HG03354 (cell line): ENCODE data around the gene SLC51A.

Experiments
- ATAC-seq: cut with Tn5 transposase; IDR thresholded peaks from one replicate; pipeline ENCODE4 v1.9.1; 2021; ENCODE audit warnings: mild to moderate bottlenecking; ENCODE audit not compliant: unreplicated experiment, poor library complexity, severe bottlenecking

Gene SLC51A

DNA sequence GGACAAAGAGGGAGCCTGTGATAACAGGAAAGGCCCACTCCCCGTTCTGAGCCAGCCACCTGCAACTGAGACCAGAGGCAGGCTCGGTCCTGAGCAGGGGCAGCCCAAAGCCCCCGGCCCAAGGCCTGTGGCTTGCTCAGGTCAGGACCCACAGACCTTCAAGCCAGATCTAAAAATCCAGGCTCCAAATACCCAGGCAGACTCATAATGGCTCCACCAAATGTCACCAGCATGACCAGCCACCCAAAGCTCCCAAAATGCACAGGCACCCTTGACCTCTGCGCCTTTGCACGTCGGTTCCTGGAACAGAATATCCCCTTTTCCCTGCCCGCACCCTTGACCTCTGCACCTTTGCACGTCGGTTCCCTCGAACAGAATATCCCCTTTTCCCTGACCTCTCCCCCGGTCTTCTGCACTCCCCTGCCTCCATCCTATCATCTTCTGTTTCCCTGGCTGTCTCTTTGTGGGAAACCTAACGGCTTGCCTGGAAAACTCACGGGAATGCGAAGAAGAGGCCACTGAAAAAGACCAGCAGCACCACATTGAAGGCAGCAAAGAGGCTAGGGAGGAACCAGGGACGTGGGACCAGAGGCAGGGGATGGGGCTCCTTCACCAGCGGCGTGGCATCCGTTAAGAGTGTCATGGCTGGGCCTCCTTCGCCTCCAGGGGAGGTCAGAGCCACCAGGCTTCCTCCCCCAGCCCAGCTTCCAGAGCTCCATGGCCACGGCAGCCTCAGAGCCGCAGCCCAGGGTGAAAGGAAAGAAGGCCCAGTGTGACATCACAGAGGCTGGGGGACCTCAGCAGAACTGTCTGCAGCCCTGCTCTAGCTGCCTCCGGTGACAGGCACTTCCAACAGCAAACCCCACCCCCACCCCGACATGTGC, 5.4 kb upstream of the SLC51A start, which contains the start of gene ZDHHC19:
Gene ZDHHC19, minus strand, starts transcription at position 728 of the 884 bp plus-strand sequence. Its CDS starts 85 bp downstream, at position 643.
- ATAC-seq, result no peak

DNA sequence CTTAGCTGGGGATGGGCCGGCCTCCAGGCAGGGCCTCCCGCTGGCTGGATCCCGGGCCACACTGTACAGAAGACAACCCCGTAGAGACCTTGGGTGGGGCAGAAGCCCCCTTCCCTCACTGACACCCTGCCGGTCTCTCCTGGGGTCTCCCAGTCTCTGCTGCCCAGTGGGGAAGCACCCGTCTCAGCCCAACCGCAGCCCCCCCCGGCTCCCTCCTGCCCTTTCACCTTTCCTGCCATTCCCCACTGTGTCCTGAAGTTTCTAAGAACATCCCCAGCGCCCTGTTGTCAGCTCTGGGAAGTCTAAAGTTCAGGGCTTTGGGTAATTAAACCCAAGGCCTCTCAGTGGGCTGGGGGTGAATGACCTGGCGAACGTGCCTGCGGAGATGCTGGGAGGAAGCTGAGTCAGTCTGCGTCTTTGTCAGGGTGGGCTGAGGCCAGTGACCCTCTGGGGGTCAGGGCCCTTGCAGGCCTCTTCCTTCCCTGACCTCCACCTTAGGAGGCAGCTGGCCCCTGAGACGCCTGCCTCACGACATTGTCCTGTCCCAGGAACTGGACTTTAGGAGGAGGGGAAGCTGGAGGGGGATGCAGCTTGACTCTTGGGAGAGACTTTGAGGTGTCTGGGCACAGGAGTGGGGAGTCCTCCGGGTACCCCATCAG, 1.4 kb upstream of the SLC51A start:
- ATAC-seq, result no peak

DNA sequence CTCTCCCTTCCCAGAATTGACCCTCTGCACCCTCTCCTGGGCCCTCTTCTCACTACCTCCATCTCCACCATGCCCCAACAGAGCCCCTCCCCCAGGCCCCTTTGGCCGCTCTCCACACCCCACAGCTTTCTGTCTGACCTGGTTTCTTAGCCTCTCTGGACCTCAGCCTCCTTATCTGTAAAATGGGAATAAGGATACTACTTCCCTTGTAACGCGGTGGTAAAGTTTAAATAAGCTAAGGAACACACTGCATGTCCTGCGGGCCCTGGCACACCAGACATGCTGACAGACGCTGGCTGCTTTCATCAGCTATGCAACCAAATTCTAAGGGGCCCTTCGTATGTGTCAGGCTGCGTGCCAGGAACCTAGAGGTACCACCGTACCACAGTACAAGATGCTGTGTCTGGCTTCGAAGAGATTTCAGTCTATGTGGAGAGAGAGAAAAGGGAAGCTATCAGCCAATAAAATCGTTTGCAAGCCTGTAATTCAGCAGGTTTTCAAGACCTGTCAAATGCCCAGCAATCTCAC, 777 bp upstream of the SLC51A start:
- ATAC-seq, result no peak

DNA sequence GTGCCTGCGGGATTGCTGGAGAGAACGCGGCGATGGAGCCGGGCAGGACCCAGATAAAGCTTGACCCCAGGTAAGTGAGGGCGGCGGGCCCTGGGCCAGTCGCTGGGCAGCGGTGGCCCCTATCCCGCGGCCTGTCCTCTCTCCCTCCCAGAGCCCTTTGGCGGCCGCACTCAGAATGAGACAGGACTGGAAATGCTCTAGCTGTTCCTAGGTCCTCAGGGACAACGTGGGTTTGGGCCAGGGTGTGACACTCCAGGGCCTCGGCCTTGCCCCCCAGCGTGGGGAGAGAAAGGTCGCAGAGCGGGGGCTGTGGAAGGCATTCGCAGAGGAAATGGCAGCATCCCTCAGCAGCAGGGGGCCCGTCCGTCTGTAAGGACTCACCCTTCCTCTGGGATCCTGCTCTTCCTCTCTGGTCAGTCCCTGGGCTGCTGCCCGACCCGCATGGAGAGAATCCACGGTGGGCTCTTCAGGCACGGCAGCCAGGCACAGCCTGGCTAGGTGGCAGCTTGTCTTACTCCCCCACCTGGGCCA, 412 bp downstream of the SLC51A start:
- no peak for ATAC-seq

DNA sequence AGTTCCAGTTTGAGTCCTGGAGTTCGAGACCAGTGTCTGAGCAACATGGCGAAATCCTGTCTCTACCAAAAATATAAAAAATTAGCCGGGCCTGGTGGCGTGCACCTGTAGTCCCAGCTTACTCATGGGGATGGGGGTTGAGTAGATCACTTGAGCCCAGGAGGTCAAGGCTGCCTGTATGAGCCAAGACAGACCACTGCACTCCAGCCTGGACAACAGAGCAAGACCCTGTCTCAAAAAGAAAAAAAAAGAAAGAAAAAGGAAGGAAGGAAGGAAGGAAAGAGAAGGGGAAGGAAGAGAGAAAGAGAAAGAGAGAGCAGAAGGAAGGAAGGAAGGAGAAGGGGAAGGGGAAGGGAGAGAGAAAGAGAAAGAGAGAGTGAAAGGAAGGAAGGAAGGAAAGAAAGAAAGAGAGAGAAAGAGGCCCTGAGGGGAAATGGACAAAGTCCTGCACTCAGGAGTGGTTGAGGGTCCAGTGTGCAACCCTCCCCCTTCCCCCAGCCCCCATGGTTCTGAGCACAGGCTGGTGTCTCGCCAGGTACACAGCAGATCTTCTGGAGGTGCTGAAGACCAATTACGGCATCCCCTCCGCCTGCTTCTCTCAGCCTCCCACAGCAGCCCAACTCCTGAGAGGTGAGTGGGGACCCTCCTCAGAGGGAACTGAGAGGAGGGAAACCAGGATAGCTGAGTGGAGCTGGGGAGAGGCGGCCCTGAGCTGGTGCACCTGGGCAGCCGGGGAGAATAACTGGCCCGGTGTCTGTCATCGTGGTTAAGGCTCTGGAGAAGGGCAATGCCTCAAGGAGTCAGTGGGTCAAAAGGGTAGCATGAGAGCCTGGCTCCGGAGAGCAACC, 1.2 kb downstream of the SLC51A start:
- no peak for ATAC-seq

DNA sequence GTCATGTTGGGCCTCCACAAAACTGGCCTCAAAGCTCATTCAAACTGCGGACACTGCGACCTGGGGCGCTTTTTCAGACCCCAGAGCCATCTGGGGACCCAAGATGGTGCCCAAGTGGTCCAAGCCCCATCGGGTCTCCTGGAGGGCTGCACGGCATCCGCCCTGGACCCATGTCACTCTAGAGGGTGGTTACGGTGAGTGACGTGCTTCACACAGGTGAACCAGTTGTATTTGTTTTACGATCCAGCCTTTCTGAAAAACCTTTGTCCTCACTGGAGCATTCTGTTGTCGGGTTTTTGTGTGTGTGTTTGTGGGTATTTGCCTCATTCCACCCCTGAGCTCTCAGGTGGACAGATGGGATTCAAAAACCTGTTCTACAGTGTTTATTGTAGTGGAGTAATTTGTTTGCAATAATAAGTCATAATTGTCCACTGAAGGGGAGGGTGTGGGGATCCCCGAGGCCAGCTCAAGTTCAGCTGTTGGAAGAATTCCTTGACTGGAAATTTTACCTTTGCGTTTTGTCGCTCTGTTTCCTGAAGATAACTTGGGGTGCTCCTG, 1.9 kb downstream of the SLC51A start:
- no peak for ATAC-seq

DNA sequence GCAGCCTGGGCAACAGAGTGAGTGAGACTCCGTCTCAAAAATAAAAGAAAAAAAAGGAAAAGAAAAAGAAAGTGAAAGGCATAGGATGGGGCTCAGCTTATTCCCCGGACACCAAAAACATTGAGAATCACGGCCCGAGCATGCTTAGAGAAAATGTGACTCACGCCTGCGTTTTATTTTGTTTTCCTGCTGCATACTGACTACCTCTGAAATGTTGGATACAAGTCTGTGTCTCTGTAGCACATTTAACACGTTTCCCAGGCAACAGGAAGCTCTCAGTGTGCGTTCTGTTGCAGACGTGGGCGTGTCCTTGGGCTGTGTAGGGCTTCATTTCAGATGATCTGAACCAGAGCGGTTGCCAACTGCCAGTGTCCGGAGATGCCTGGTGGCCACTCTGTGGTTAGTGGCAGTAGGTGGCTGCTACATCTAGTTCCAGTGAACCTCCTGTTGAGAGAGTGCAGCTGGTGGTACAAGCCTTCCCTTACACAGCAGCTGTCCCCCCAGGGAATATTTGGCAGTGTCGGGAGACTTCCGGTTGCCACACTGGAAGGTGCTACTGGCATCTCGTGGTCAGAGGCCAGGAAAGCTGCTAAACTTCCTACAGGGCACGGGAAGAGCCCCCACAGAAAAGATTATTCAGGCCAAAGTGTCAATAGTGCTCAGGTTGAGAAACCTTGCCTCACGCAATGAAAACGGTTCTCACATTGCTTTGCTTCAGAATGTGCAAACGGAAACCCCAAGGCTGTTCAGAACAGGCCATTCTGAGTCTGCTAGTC, 3.0 kb downstream of the SLC51A start:
- ATAC-seq, result peak; percentile 89

DNA sequence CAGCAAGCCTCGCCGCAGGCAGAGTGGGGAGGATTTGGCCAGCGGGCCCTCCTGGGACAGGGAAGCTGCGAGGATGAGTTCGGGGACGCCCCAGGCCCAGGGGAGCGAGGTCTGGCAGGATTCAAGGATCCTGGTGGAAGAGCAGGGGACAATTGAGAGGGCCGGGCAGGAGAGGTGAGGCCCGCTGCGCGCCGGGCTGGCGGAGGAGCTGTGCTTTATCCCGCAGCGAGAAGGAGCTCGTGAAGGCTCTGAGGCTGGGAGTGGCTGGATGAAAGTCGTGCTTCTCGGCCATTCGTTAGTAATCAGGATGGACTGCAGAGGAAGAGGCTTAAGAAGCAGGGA, 3.6 kb downstream of the SLC51A start:
- ATAC-seq, result no peak

DNA sequence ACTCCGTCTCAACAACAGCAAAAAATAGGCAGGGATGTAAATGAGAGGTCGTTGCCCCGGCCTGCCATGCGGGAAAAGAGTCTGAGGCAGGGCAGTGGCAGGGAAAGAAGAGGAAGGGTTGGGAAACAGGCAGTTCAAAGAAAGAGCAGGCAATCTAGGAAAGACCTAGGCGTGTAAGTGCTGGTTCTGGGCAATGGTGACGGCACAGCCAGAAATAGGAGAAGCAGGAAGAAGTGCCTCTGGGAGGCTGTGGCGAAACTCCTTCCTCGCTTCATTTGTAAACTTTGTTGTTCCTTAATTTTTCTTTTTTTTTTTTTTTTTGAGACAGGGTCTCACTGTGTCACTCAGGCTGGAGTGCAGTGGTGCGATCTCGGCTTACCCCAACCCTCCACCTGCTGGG, 4.3 kb downstream of the SLC51A start:
- no peak for ATAC-seq

DNA sequence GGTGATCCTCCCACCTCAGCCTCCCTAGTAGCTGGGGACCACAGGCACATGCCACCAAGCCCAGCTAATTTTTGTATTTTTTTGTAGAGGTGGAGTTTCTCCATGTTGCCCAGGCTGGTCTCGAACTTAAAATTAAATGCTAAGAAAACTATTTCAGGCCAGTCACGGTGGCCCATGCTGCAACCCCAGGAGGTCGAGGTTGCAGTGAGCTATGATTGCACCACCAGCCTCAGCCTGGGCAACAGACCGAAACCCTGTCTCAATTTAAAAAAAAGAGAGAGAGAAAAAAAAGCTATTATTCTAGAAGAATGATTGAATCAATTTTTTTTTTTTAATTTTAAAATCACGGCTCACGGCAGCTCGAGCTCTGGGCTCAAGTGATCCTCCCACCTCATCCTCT, 4.7 kb downstream of the SLC51A start:
- ATAC-seq, result no peak

DNA sequence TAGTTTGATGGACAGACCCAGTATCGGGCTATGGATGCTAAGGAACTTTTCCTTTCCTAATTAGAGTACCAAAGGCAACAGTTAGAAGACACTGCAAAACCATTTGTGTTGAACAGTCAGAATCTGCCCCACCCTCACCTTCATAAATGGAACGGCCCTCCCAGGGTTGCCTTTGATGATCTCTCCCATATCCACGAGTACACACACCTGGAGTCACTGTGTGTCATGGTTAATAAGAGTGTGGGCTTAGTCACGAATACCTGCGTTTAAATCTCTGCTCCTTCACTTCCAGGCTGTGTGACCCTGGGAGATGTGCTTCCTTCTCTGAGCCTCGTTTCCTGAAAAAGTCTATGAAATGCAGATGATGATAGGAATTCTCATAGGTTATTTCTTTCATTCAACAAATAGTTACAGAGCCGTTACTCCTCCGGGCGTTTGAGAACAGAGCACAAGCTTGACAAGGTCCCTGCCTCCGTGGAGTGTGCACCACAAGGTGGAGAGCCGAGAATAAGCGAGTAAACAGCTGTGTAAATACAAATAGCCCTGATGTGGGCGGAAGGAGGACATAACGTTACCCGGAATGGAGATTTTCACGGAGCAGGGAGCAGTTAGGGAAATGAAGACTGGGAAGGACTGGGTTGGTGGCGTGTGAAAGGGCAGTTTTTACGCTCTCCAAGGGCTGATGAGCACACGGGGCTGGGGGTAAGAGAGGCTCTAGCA, 6.7 kb downstream of the SLC51A start:
- no peak for ATAC-seq

DNA sequence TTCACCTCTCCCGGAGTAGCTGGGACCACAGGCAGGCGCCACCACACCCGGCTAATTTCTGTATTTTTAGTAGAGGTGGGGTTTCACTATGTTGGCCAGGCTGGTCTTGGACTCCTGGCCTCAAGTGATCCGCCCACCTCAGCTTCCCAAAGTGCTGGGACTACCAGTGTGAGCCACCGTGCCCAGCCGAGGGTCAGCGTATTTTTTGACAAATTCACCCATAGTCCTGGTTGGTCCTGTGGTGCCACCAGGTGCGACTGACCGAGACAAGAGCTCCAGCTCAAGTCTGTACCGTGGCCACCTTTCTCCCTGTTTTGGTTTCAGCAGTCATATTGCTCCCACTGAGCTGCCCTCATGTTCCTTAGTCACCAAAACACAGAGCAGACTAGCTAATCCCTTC, 8.8 kb downstream of the SLC51A start:
- no peak for ATAC-seq

DNA sequence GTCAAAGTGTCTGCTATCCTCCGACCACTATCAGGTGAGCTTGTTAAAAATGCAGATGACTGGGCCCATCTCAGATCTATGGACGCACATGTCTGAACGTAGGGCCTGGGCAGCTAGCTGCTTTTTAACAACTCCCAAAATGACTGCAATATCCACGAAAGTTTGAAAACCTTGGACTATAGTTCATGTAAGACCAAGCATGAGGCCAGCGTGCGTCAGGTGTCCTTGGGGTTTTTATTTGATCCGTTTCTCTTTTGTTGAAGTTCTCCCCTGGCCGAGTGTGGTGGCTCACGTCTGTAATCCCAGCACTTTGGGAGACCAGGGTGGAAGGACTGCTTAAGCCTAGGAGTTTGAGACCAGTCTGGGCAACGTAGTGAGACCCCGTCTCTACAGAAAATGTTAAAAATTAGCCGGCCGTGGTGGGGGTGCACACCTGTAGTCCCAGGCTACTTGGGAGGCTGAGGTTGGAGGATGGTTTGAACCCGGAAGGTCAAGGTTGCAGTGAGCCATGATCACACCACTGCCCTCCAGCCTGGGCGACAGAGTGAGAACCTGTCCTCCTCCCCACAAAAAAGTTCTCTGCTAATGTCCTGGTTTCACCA, 9.5 kb downstream of the SLC51A start:
- no peak for ATAC-seq

DNA sequence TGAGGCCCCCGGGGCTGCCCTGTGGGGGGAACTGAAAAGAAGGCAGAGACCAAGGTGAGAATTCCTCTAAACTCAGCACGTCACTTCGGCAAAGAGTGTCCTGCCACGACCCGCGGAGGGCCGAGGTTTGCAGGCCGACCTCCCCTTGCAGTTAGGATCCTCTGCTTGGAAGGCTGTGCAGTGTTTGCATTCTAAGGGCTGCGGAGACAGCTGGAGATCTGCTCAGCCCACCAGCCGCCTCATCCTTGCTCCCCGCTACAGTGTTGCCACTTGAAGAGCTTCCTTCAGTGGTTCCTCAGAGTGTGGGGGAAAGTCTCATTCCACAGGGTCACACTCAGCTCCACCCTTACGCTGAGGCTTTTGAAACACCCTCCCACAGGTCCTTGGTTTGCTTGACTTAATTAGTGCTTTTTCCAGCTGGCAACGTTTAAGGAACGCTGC, 10.8 kb downstream of the SLC51A start:
- no peak for ATAC-seq

DNA sequence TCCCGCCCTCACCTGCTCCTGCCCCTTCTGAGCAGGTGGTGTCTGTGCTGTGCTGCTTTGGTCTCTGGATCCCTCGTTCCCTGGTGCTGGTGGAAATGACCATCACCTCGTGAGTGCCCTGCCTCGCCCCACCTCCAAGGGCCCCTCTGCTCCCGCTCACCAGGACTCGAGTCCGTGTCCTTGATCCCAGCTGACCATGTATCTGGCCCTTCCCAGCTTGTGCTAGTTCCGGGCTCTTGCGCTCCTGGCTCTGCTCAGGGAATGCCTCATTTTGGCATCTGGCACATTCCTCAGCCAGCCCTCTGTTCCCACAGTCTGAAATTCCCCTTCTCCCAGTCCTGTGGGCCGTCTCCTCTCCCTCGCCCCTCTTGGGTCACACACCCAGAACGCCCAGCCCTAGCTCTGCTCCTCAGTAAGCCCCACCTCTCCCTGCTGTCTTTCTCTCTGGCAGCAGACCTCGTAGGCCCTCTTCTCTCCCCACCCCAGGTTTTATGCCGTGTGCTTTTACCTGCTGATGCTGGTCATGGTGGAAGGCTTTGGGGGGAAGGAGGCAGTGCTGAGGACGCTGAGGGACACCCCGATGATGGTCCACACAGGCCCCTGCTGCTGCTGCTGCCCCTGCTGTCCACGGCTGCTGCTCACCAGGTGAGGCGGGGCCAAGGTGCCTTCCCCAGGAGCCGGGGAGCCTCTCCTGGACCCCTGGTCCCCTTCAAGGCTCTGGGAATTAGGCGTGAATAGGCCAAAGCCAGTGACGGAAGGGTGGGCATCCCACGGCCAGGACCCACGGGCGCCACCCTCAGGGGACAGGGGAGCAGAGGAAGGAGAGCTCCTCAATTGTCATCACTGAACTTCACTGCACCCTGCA, 11.5 kb downstream of the SLC51A start:
- ATAC-seq, result no peak

DNA sequence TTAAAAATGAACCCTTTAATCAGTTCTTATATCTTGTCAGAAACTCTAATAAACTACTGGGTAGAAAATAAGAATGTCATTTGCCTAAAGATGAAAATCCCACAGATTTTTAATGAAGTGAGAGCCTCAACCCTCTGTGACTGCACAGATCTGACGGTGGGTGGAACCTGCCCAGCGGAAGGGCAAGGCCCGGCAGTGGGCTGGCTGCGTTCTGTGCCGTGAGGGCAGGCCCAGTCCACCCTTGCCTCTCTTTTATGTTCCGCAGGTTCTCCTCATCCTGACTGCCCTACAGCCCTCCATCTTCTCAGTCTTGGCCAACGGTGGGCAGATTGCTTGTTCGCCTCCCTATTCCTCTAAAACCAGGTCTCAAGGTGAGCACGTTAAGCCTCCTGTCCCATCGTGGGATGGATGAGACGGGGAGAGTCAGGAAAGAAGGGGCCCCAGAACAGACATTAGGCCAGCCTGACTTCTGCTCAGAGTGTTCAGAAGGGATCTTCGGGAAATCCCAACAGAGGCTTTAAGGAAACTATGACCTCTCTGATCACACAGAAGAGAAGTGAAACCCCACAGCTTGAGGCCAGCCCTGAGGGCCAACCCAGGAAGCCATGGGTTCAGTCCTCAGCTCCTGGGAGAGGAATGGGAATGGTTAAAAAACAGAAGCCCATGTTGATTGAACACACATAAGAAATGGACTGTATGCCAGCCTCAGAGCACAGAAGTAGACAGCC, 16.0 kb downstream of the SLC51A start:
- ATAC-seq, result no peak
